Right lobe of liver (tissue), 4 donors: ENCODE results near the gene DACT1.

Experiments
- CTCF ChIP-seq, 4 donors: fragments of 200-600 bp in 3 of 4; fragments of 450-650 bp in 1 of 4; IDR thresholded peaks; one replicate each; pipeline versions ENCODE4 v1.5.1 to v1.8.0; 2016 to 2022; ENCODE audit warnings: antibody characterized with exemption in 4 of 4, mild to moderate bottlenecking in 2 of 4
- POLR2A ChIP-seq: fragments of 450-650 bp; IDR thresholded peaks from one replicate; pipeline ENCODE4 v1.6.1; 2017; ENCODE audit warnings: antibody characterized with exemption, mild to moderate bottlenecking
- donor health status: DM: no; HTN: no; CAD: no.
- donor health status: DM: no; HTN: no; CAD: no.
- donor health status: DM: no; HTN: yes; CAD: no.

- no peak for TF ChIP-seq CTCF (IDR thresholded peaks at IDR 0.05)
- TF ChIP-seq POLR2A = no peak
These were observed 31.2 kb downstream of the DACT1 start for GRCh38 chr14:58668848-58669480.
